Heart right ventricle (tissue), 16 donors: Measurements from ENCODE around the gene CHST15. TPM values are rescaled to one million over a fixed set of nuclear protein-coding genes. Genes with fewer than 3 reads are reported as not detected.

Experiments
- ATAC-seq, 8 donors: fragments of 200-7000 bp; cut with Tn5 transposase; one replicate each; pipeline ENCODE4 v1.9.1; 2020; ENCODE audit warnings: mild to moderate bottlenecking in 8 of 8, moderate library complexity in 8 of 8, moderate number of reproducible peaks in 1 of 8
- DNase-seq, 2 donors: peaks; one replicate each; pipeline ENCODE4 v3.0.0-alpha.2; 2020
- H3K27ac ChIP-seq, 10 donors: fragments of 200-600 bp; sonication (generic) in 2 of 10; one replicate each; pipeline versions ENCODE4 v1.5.0 to v1.8.0; 2020 to 2022; ENCODE audit warnings: mild to moderate bottlenecking in 3 of 10
- H3K27me3 ChIP-seq, 7 donors: fragments of 200-600 bp; one replicate each; pipeline ENCODE4 v1.8.0; 2021 to 2022; ENCODE audit warnings: mild to moderate bottlenecking in 2 of 7
- H3K36me3 ChIP-seq, 9 donors: fragments of 200-600 bp; sonication (generic) in 1 of 9; one replicate each; pipeline versions ENCODE4 v1.5.0 to v1.8.0; 2020 to 2022; ENCODE audit warnings: mild to moderate bottlenecking in 2 of 9
- H3K4me1 ChIP-seq, 9 donors: fragments of 200-600 bp; sonication (generic) in 1 of 9; one replicate each; pipeline versions ENCODE4 v1.5.0 to v1.8.0; 2020 to 2022; ENCODE audit warnings: mild to moderate bottlenecking in 4 of 9
- H3K4me3 ChIP-seq, 10 donors: fragments of 200-600 bp; sonication (generic) in 2 of 10; one replicate each; pipeline versions ENCODE4 v1.5.0 to v1.8.0; 2020 to 2022; ENCODE audit warnings: mild to moderate bottlenecking in 7 of 10, moderate library complexity in 2 of 10
- H3K9me3 ChIP-seq, 11 donors: fragments of 200-600 bp in 10 of 11; sonication (generic) in 2 of 11; one replicate each; pipeline versions ENCODE4 v1.5.0 to v1.8.0; 2013 to 2022; ENCODE audit warnings: mild to moderate bottlenecking in 2 of 11, control low read depth in 1 of 11, moderate library complexity in 1 of 11
- WGBS, 2 donors: extraction: QIAGEN DNeasy Blood & Tissue Kit; methylation state at CpG; one replicate each; pipeline ENCODE4 v1.1.7; 2013; ENCODE audit warnings: inconsistent platforms in 1 of 2; 5-methylcytosine and 5-hydroxymethylcytosine counted together
- intact Hi-C, 10 donors: fragments of 100-400 bp; cut with DNase I; formaldehyde crosslinking; loops; one replicate each; pipeline versions ENCODE4 v1.11.1 to v1.14.2; 2022
- polyA plus RNA-seq, 2 donors: library from polyadenylated mRNA; stranded (reverse); fragments of 200-250 nt; gene quantifications; one replicate each; pipeline ENCODE4 v1.2.3, GENCODE V29; 2013
- total RNA-seq, 10 donors: library from RNA; stranded (reverse); fragmentation: NEBNext Ultra II Directional in 3 of 10; extraction: Animal tissue kit (Norgen Biotek cat#: 25700) in 3 of 10; gene quantifications; one replicate each; pipeline versions ENCODE4 v1.2.1 to v1.2.4, GENCODE V29; 2021 to 2023
- TF ChIP-seq, protein P1 (sequence below), 9 donors: fragments of 200-600 bp; sonication (generic) in 2 of 9; IDR thresholded peaks; one replicate each; pipeline versions ENCODE4 v1.5.0 to v1.8.0; 2021 to 2022; ENCODE audit warnings: antibody characterized with exemption in 9 of 9, mild to moderate bottlenecking in 5 of 9, moderate library complexity in 1 of 9
- donor health status: Arrhythmogenic right ventricular cardiomyopathy.
- donor health status: ischemic (EF 13 %, LVEDD 7.1; RV severe dilation, severe dysfunction).
- donor health status: healthy with polysubstance abuse.
- donor health status: DM: no; HTN: yes; CAD: no.
- donor health status: DM: no; HTN: no; CAD: no.
- donor health status: ischemic (EF 25% LVEDD 6.9; RV normal size, moderate dysfunction).
- donor health status: ischemic (EF 25% LVEDD 5.7; RV mildly dilated, moderate dysfunction).
- donor health status: healthy.
- donor health status: DM: yes; HTN: yes; CAD: no.
- donor health status: Ischemic cardiomyopathy.
- donor health status: ischemic (EF 35%, LVEDD 5.7; RV mildly dilated, moderate dysfunction).
- donor health status: nonischemic (EF 11% LVEDD 7.7; RV severe dilation, severe dysfunction).
- donor health status: DM: yes; HTN: yes; CAD: no.
- donor health status: PGD.
- donor health status: ischemic (EF 29% LVEDD 5.4; RV normal size, mild dysfunction).
- donor health status: nonischemic (EF 23%, LVEDD 6.1; RV moderate dilation, normal function).

Gene CHST15
- total and polyA plus RNA-seq, 12 donors = 1.3 to 16.7 (median 4.8) TPM

DNA sequence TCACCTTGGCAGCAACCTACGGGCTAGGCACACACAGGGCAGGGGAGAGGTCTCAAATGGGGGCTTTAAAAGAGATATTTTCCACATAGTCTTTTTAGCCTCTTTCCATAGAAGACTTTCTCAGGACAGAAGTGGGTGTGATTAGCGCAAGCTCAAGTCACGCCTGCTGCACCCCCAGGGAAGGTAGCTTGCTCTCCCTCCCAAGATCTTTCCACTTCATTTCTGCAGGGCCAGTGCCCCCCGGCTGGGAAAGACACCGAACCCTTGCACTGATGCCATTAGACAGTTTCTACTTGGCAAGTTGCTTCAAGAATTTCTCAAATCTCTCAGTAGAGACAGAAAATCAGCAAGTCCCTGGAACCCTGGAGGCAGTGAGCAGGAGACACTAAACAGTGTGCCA is 19.4 kb downstream of the CHST15 start:
- Histone ChIP-seq H3K9me3 (no peaks in the 10 kb centered on the region), H3K4me1 (peaks cover 0 to 45% (median 9%) of the 10 kb centered on the region in 9 donors), H3K4me3 (no peak overlapping the region), H3K36me3 (no peaks in the 10 kb centered on the region), H3K27me3 (peaks cover 0 to 4% (median 0%) of the 10 kb centered on the region in 7 donors), H3K27ac (no peak overlapping the region)
- ATAC-seq (no peak), DNase-seq (no peak)
- intact Hi-C loops = no loop called here
- WGBS, 2 donors = 91 to 96% methylated on average over 5 of the region's 5 CpGs
- TF ChIP-seq, protein P1, sequence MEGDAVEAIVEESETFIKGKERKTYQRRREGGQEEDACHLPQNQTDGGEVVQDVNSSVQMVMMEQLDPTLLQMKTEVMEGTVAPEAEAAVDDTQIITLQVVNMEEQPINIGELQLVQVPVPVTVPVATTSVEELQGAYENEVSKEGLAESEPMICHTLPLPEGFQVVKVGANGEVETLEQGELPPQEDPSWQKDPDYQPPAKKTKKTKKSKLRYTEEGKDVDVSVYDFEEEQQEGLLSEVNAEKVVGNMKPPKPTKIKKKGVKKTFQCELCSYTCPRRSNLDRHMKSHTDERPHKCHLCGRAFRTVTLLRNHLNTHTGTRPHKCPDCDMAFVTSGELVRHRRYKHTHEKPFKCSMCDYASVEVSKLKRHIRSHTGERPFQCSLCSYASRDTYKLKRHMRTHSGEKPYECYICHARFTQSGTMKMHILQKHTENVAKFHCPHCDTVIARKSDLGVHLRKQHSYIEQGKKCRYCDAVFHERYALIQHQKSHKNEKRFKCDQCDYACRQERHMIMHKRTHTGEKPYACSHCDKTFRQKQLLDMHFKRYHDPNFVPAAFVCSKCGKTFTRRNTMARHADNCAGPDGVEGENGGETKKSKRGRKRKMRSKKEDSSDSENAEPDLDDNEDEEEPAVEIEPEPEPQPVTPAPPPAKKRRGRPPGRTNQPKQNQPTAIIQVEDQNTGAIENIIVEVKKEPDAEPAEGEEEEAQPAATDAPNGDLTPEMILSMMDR (IDR thresholded peaks at IDR 0.05) = no peak

DNA sequence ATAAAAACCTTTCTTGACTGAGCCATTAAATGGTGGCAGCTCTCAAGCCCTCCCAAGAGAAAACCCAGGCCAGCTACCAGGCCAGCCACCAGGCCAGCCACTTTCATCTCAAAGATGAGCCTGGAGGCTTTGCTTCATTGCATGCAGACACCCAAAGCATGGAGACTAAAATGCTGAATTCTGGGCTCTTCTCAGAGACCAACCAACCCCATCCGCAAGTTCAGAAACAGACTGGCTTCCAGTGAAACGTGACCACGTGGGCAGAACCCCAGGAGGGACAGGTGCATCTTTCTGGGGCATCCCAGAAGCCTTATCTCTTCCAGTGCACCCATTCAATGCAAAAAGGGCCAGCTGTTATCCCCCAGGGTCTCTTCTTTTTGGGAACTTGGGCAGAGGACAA is 20.9 kb downstream of the CHST15 start:
- 81 to 83% methylated on average over 3 of the region's 3 CpGs for WGBS, 2 donors
- no peak for DNase-seq
- no peak overlapping the region for H3K27ac ChIP-seq
- TF ChIP-seq, protein P1 (IDR thresholded peaks at IDR 0.05) = no peak
- H3K27me3 ChIP-seq = peaks cover 0 to 9% (median 0%) of the 10 kb centered on the region in 7 donors
- H3K4me3 ChIP-seq = no peak overlapping the region
- peaks cover 0 to 60% (median 9%) of the 10 kb centered on the region in 9 donors for H3K4me1 ChIP-seq
- H3K9me3 ChIP-seq = no peaks in the 10 kb centered on the region
- intact Hi-C loops = no loop called here
- H3K36me3 ChIP-seq = no peaks in the 10 kb centered on the region
- ATAC-seq = no peak

DNA sequence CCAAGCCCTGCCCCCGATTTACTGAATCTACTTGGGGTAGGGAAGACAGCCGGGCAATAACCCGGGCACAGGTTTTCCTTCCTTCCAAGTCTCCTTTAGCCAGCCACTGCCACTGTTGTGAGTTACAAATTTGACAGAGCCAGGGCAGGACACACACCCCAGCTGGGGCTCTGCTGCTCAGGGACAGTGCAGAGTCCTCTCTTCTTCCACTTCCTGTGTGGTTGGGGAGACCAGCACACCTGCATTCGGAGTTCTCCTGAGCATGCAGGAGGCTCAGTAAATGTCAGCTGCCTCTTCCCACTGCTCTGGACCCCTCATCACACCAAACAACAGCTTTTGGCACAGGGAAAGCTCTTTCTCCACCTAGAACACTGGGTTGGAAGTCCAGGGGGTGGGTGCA is 21.3 kb downstream of the CHST15 start:
- H3K4me1 ChIP-seq = peaks cover 0 to 62% (median 11%) of the 10 kb centered on the region in 9 donors
- WGBS, 2 donors = 80 to 89% methylated on average over 4 of the region's 4 CpGs
- H3K27ac ChIP-seq = no peak overlapping the region

DNA sequence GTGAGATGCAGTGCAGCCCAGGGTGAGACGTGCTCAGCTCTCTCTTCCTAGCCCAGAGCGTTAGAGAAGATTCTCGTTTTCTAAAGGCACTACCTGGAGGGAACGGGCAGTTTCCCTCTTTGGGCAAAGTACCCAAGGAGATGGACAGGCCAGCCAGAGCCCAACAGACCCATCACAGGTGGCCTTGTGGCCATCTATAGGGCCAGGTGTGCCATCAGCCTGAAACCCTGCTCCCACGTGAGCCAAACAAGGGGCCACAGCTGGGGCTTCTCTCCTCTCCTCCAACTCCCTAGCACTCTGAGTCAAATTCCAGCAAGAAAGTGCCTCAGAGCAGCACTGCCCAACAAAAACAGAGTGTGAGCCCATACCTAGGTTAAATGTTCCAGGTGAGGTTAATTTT is 22.3 kb downstream of the CHST15 start:
- no peak for ATAC-seq
- Histone ChIP-seq H3K36me3 (no peaks in the 10 kb centered on the region), H3K4me3 (no peak overlapping the region), H3K4me1 (peaks cover 0 to 68% (median 16%) of the 10 kb centered on the region in 9 donors), H3K9me3 (no peaks in the 10 kb centered on the region), H3K27me3 (peaks cover 0 to 14% (median under 1%) of the 10 kb centered on the region in 7 donors), H3K27ac (no peak overlapping the region)
- intact Hi-C loops = no loop called here
- WGBS, 2 donors = 84 to 92% methylated on average over 5 of the region's 5 CpGs
- TF ChIP-seq, protein P1 (IDR thresholded peaks at IDR 0.05) = no peak
- no peak for DNase-seq

More for the DNA sequence above, 21.3 kb downstream of the CHST15 start:
- ATAC-seq = no peak
- DNase-seq = no peak
- TF ChIP-seq, protein P1 (IDR thresholded peaks at IDR 0.05) = no peak
- peaks cover 0 to 9% (median 0%) of the 10 kb centered on the region in 7 donors for H3K27me3 ChIP-seq
- H3K4me3 ChIP-seq = no peak overlapping the region
- no peaks in the 10 kb centered on the region for H3K36me3 ChIP-seq
- intact Hi-C loops = no loop called here
- no peaks in the 10 kb centered on the region for H3K9me3 ChIP-seq
